Prostate gland (tissue), 2 donors: ENCODE results near the gene CLIP1.

Experiments
- POLR2A ChIP-seq: fragments of 450-650 bp; IDR thresholded peaks from one replicate; pipeline ENCODE4 v1.6.1; 2016; ENCODE audit warnings: antibody characterized with exemption, mild to moderate bottlenecking
- POLR2AphosphoS5 ChIP-seq: sonication (generic); formaldehyde crosslinking; IDR thresholded peaks from one replicate; pipeline ENCODE4 v1.6.1; 2017; ENCODE audit warnings: antibody characterized with exemption
- TF ChIP-seq, protein P1 (sequence below), 4 experiments: fragments of 200-600 bp in 2 of 4; fragments of 450-650 bp in 2 of 4; sonication (generic) in 2 of 4; IDR thresholded peaks; 1 replicate in 3 of 4; 2 replicates in 1 of 4; pipeline ENCODE4 v1.5.1; 2016 to 2019; ENCODE audit warnings: antibody characterized with exemption in 4 of 4, mild to moderate bottlenecking in 2 of 4, moderate library complexity in 2 of 4

DNA sequence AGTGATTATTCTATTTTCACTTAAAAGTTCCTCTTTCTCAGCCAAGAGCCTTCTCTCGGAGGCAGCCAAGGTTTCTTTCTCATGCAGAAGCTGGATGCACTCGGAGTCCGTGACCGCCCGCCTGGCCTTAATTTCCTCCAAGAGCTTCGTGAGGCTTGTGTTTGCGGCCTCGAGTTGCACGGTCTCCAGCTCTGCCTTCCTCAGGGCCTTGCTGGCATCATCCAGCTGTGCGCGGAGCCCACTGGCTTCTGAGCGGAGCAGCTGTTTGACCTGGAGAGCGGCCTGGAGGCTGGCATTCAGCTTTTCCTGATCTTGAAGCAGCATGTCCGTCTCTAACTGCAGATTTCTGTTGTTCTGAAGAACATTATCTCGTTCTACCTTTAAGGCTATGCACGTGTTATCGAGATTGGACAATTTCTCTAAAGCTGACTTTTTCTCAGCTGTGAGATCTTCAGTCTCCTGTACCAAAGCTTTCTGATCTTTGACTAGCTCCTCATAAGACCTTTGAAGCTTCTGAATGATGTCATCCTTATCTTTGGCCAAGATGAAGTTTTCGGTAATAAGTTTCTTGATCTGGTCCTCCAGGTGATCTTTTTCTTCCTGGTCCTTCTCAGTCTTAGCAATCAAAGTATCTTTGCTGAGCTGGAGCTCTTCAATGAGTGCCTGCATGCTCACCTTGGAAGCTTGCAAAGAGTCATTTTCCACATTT is 99.0 kb downstream of the CLIP1 start:
- TF ChIP-seq, protein P1, sequence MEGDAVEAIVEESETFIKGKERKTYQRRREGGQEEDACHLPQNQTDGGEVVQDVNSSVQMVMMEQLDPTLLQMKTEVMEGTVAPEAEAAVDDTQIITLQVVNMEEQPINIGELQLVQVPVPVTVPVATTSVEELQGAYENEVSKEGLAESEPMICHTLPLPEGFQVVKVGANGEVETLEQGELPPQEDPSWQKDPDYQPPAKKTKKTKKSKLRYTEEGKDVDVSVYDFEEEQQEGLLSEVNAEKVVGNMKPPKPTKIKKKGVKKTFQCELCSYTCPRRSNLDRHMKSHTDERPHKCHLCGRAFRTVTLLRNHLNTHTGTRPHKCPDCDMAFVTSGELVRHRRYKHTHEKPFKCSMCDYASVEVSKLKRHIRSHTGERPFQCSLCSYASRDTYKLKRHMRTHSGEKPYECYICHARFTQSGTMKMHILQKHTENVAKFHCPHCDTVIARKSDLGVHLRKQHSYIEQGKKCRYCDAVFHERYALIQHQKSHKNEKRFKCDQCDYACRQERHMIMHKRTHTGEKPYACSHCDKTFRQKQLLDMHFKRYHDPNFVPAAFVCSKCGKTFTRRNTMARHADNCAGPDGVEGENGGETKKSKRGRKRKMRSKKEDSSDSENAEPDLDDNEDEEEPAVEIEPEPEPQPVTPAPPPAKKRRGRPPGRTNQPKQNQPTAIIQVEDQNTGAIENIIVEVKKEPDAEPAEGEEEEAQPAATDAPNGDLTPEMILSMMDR (IDR thresholded peaks at IDR 0.05): no peak
- no peak for TF ChIP-seq POLR2A
- TF ChIP-seq POLR2AphosphoS5: no peak
